Hematopoietic multipotent progenitor cell treated with erythropoietin and hydrocortisone succinate and interleukin-3 and kit ligand, for 17 days (in vitro differentiated cells): Measurements from ENCODE around the gene TBX15.
"Not testable (repeated sequence)": the region's sequence is repeated elsewhere in the genome, so short reads cannot be mapped to it uniquely, and the experiment has no call there.

ENCODE experiments used
- DNase-seq: peaks from one replicate; pipeline ENCODE4 v3.0.0-alpha.2; 2015; ENCODE audit warnings: low spot score

The TBX15 gene

GRCh38 chr1:118958937-118959631, 29.1 kb downstream of the TBX15 start:
- no peak for DNase-seq

- no peak for DNase-seq
These were observed 30.0 kb downstream of the TBX15 start for GRCh38 chr1:118958140-118958539.

GRCh38 chr1:118957579-118957978, 30.6 kb downstream of the TBX15 start:
- not testable (repeated sequence) for DNase-seq

- DNase-seq: no peak
These were observed 33.7 kb downstream of the TBX15 start for GRCh38 chr1:118954301-118954905.

GRCh38 chr1:118951270-118951936, 36.7 kb downstream of the TBX15 start:
- no peak for DNase-seq

- DNase-seq: no peak
These were observed 38.8 kb downstream of the TBX15 start for GRCh38 chr1:118949315-118949714.

GRCh38 chr1:118948846-118949245, 39.3 kb downstream of the TBX15 start:
- no peak for DNase-seq

GRCh38 chr1:118948351-118948750, 39.8 kb downstream of the TBX15 start:
- no peak for DNase-seq

GRCh38 chr1:118947790-118948189, 40.4 kb downstream of the TBX15 start:
- no peak for DNase-seq

- DNase-seq: no peak
These were observed 41.0 kb downstream of the TBX15 start for GRCh38 chr1:118947003-118947765.

- DNase-seq: no peak
These were observed 42.7 kb downstream of the TBX15 start for GRCh38 chr1:118945489-118945888.

- no peak for DNase-seq
These were observed 43.6 kb downstream of the TBX15 start for GRCh38 chr1:118944546-118944945.

GRCh38 chr1:118944133-118944532, 44.0 kb downstream of the TBX15 start:
- DNase-seq: no peak

GRCh38 chr1:118940957-118941356, 47.2 kb downstream of the TBX15 start:
- DNase-seq: no peak

GRCh38 chr1:118937413-118938072, 50.6 kb downstream of the TBX15 start:
- no peak for DNase-seq

GRCh38 chr1:118934706-118935105, 53.4 kb downstream of the TBX15 start:
- DNase-seq: no peak

- no peak for DNase-seq
These were observed 54.9 kb downstream of the TBX15 start for GRCh38 chr1:118933051-118933781.

- DNase-seq: no peak
These were observed 56.3 kb downstream of the TBX15 start for GRCh38 chr1:118931876-118932275.

GRCh38 chr1:118928739-118929554, 59.2 kb downstream of the TBX15 start:
- DNase-seq: no peak

- no peak for DNase-seq
These were observed 60.5 kb downstream of the TBX15 start for GRCh38 chr1:118927427-118928187.
